ENCODE data around the gene BAZ2B. TPM values are rescaled to one million over a fixed set of nuclear protein-coding genes. Genes with fewer than 3 reads are reported as not detected.

The BAZ2B gene
- total RNA-seq, 1 experiment from 2014 or later = 54.9 TPM

DNA sequence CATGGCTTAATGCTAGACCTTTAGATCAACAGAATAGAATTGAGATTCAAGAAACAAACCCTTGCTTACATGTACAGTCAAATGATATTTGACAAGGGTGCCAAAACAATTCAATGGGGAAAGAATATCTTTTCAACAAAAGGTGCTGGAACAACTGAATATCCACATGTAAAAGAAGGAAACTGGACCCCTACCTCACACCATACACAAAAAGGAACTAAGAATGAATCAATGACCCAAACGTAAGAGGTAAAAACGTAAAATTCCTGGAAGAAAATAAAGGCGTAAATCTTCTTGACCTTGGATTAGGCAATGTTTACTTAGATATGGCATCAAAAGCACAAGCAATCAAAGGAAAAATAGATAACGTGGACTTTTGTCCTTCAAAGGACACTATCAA lies 43.1 kb downstream of the BAZ2B start:
- H3K36me3 Mint-ChIP-seq (ENCODE audit: insufficient read depth in 1 of 3, low read depth in 3 of 3) = peaks cover 20 to 39% (median 26%) of the 10 kb centered on the region in 3 experiments

More for the DNA sequence above, 43.1 kb downstream of the BAZ2B start:
- H3K79me2 ChIP-seq (ENCODE audit: insufficient read depth, low read length) = peaks cover 8% of the 10 kb centered on the region; the same call in 1 of the 2 replicates
- H3K9ac ChIP-seq (ENCODE audit: extremely low read depth, insufficient read length, low read length) = no peak overlapping the region
- no peak overlapping the region for H3T11ph ChIP-seq (ENCODE audit: low read length)
- H2AK5ac ChIP-seq (ENCODE audit: insufficient read length, low read length) = no peak overlapping the region
- no peak overlapping the region for H2BK12ac ChIP-seq (ENCODE audit: insufficient read length, low read depth, low read length)
- H3K79me1 ChIP-seq (ENCODE audit: insufficient read depth, low read depth, low read length, poor library complexity, severe bottlenecking) = peaks cover 7% of the 10 kb centered on the region
- H3K18ac ChIP-seq (ENCODE audit: insufficient read length, low read depth, low read length) = no peak overlapping the region
- no peak overlapping the region for H4K91ac ChIP-seq (ENCODE audit: insufficient read length, low read depth, low read length)
- H3K4ac ChIP-seq (ENCODE audit: low read depth, low read length) = no peak overlapping the region
- Mint-ChIP-seq H3K4me3 (no peak overlapping the region), H3K27ac (no peak overlapping the region), H3K9me3 (peaks cover 16 to 21% of the 10 kb centered on the region in 2 experiments), H3K27me3 (ENCODE audit: low read depth) (no peaks in the 10 kb centered on the region), H3K4me1 (peaks cover 13 to 15% of the 10 kb centered on the region in 2 experiments)
- H4K20me1 ChIP-seq (ENCODE audit: control insufficient read depth, insufficient read depth, insufficient read length) = no peaks in the 10 kb centered on the region
- no peak overlapping the region for H2BK15ac ChIP-seq (ENCODE audit: low read depth, low read length)
- H2BK5ac ChIP-seq (ENCODE audit: insufficient read length, low read length) = no peak overlapping the region
- no peaks in the 10 kb centered on the region for H3K23me2 ChIP-seq (ENCODE audit: insufficient read length, low read depth, low read length, poor library complexity, severe bottlenecking)
- no peak overlapping the region for H3K23ac ChIP-seq (ENCODE audit: insufficient read length, low read depth, low read length)
- TF ChIP-seq, protein P1, sequence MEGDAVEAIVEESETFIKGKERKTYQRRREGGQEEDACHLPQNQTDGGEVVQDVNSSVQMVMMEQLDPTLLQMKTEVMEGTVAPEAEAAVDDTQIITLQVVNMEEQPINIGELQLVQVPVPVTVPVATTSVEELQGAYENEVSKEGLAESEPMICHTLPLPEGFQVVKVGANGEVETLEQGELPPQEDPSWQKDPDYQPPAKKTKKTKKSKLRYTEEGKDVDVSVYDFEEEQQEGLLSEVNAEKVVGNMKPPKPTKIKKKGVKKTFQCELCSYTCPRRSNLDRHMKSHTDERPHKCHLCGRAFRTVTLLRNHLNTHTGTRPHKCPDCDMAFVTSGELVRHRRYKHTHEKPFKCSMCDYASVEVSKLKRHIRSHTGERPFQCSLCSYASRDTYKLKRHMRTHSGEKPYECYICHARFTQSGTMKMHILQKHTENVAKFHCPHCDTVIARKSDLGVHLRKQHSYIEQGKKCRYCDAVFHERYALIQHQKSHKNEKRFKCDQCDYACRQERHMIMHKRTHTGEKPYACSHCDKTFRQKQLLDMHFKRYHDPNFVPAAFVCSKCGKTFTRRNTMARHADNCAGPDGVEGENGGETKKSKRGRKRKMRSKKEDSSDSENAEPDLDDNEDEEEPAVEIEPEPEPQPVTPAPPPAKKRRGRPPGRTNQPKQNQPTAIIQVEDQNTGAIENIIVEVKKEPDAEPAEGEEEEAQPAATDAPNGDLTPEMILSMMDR (conservative IDR thresholded peaks at IDR 0.05) = no peak
- no peaks in the 10 kb centered on the region for H3K9me3 ChIP-seq (ENCODE audit: control insufficient read depth, low read depth, low read length)
- no peak overlapping the region for H2AFZ ChIP-seq (ENCODE audit: low read length)
- H3K14ac ChIP-seq (ENCODE audit: insufficient read depth, low read length) = no peak overlapping the region
- H3K4me2 ChIP-seq (ENCODE audit: insufficient read depth, insufficient read length, low read length) = no peak overlapping the region
- DNase-seq = no peak
- H4K5ac ChIP-seq (ENCODE audit: insufficient read length, low read depth, low read length) = no peak overlapping the region
- H3K56ac ChIP-seq (ENCODE audit: insufficient read length, low read depth, low read length) = no peak overlapping the region
- no CpG with 5 or more reads among the region's 4 CpGs for WGBS (ENCODE audit: extremely low coverage, insufficient read length, low lambda C conversion rate)
- H3K27ac ChIP-seq (ENCODE audit: insufficient read length, low read depth, low read length) = no peak overlapping the region
- H2BK120ac ChIP-seq (ENCODE audit: low read depth, low read length, poor library complexity, severe bottlenecking) = no peak overlapping the region
- H3K4me1 ChIP-seq (ENCODE audit: insufficient read depth, low read length) = no peaks in the 10 kb centered on the region
- no peak overlapping the region for H2BK20ac ChIP-seq (ENCODE audit: low read depth, low read length, poor library complexity, severe bottlenecking)
- no peaks in the 10 kb centered on the region for H3K27me3 ChIP-seq (ENCODE audit: insufficient read depth, low read length)
- no peak overlapping the region for H4K8ac ChIP-seq (replicated peaks; ENCODE audit: insufficient read length, low read depth, low read length)

Measured in H9 (cell line).